Adrenal gland (tissue), 5 donors: ENCODE measurements around the gene DHX32.

ENCODE experiments used
- CTCF ChIP-seq, 6 experiments: fragments of 450-650 bp in 4 of 6; fragments of 200-600 bp in 2 of 6; sonication (generic) in 1 of 6; IDR thresholded peaks; 1 replicate in 5 of 6; 2 replicates in 1 of 6; pipeline versions ENCODE4 v1.5.1 to v1.8.0; 2016 to 2021; ENCODE audit warnings: antibody characterized with exemption in 6 of 6, mild to moderate bottlenecking in 2 of 6, moderate library complexity in 1 of 6
- POLR2A ChIP-seq, 2 donors: fragments of 450-650 bp; IDR thresholded peaks; one replicate each; pipeline ENCODE4 v1.6.1; 2017; ENCODE audit warnings: antibody characterized with exemption in 2 of 2, mild to moderate bottlenecking in 2 of 2, moderate library complexity in 1 of 2
- donor health status: DM: no; HTN: no; CAD: no.

- no peak for TF ChIP-seq POLR2A (IDR thresholded peaks at IDR 0.05)
- TF ChIP-seq CTCF (IDR thresholded peaks at IDR 0.05), result no peak
These were observed 34.2 kb downstream of the DHX32 start for GRCh38 chr10:125846894-125847293.
